ENCODE data around the gene SNX12.

Gene SNX12

DNA sequence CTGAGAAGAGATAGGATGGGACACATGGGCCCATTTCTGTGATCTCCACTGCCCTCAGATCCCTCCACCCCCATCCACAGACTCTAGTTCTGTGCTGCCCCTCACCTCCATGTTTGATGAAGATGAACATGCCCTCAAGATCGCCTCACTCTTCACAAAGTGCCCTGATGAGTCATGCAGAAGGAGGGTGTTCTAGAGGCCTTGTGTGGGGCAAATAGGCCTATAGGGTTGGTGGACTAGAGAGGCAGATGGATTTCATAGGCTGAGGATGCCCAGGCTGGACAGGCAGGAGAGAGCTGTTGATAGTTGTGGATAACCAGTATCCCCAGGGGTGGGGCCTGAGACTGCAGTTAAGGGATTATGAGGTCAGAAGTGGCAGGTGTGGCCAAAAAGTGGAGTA is 38.3 kb upstream of the SNX12 start, which contains the start of gene CXorf65:
Gene CXorf65 (minus strand): TSS at position 314 of the 400 bp plus-strand sequence. CDS start 184 bp downstream, at position 130.
- TF ChIP-seq CTCF (IDR thresholded peaks at IDR 0.05) (no peak), ZFX (IDR thresholded peaks at IDR 0.05; ENCODE audit: borderline replicate concordance) (no peak)
- no peak within 1 kb of the TSS for H3K27ac ChIP-seq

DNA sequence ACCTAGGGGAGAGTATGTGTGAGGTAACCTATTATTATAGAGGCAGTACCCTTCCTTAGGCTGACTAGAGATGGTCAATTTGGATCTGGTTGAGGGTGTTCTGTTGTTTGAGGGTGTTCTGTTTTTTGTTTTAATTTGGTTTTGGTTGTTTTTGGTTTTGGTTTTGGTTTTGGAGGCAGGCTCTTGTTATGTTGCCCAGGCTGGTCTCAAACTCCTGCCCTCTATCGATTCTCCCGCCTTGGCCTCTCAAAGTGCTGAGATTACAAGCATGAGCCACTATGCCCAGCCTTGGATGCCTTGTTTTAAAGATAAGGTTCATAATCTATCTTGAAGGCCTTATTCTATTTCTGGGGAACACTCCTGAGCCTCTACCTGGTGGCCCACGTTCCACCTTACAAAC is 37.5 kb upstream of the SNX12 start:
- no peak for TF ChIP-seq ZFX (IDR thresholded peaks at IDR 0.05; ENCODE audit: borderline replicate concordance)
- no peak overlapping the region for H3K27ac ChIP-seq

GRCh38 chrX:71103110-71103983 is 35.2 kb upstream of the SNX12 start:
- no peak overlapping the region for H3K27ac ChIP-seq
- TF ChIP-seq CTCF (IDR thresholded peaks at IDR 0.05): no peak
- TF ChIP-seq ZFX (IDR thresholded peaks at IDR 0.05; ENCODE audit: borderline replicate concordance): no peak

DNA sequence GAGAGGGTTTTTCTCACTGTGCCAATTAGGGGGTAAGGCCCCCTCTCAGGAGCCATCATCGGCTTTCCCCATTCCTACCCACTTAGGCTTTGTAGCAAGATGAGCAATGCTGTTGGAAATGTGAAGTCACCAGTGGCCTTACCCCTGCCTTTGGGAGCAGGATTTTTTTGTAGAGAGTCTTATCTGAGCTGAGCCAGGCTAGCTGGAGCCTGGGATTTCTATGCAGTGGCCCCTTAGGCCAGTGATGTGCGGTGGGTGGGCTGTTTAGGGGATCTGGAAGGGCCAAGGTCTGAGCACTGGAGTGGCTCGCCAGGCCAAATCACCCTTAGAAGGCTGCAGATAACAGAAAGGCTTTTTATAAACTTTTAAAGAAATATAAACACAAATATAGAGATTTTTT is 34.2 kb upstream of the SNX12 start:
- H3K27ac ChIP-seq: no peak overlapping the region
- TF ChIP-seq CTCF (IDR thresholded peaks at IDR 0.05): no peak
- TF ChIP-seq ZFX (IDR thresholded peaks at IDR 0.05; ENCODE audit: borderline replicate concordance): no peak

DNA sequence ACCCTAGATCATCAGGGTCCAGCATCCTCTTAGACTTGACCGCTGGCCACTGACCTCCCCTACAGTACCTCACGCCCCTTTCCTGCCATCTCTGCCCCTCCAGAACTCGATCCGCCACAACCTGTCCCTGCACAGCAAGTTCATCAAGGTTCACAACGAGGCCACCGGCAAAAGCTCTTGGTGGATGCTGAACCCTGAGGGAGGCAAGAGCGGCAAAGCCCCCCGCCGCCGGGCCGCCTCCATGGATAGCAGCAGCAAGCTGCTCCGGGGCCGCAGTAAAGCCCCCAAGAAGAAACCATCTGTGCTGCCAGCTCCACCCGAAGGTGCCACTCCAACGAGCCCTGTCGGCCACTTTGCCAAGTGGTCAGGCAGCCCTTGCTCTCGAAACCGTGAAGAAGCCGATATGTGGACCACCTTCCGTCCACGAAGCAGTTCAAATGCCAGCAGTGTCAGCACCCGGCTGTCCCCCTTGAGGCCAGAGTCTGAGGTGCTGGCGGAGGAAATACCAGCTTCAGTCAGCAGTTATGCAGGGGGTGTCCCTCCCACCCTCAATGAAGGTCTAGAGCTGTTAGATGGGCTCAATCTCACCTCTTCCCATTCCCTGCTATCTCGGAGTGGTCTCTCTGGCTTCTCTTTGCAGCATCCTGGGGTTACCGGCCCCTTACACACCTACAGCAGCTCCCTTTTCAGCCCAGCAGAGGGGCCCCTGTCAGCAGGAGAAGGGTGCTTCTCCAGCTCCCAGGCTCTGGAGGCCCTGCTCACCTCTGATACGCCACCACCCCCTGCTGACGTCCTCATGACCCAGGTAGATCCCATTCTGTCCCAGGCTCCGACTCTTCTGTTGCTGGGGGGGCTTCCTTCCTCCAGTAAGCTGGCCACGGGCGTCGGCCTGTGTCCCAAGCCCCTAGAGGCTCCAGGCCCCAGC is 32.7 kb upstream of the SNX12 start:
- no peak overlapping the region for H3K27ac ChIP-seq
- no peak for TF ChIP-seq CTCF (IDR thresholded peaks at IDR 0.05)

GRCh38 chrX:71099736-71100135 is 31.6 kb upstream of the SNX12 start:
- no peak overlapping the region for H3K27ac ChIP-seq
- TF ChIP-seq ZFX (IDR thresholded peaks at IDR 0.05; ENCODE audit: borderline replicate concordance) (no peak), CTCF (IDR thresholded peaks at IDR 0.05) (no peak)

GRCh38 chrX:71098951-71099506 is 30.9 kb upstream of the SNX12 start:
- TF ChIP-seq CTCF (IDR thresholded peaks at IDR 0.05) (no peak), ZFX (IDR thresholded peaks at IDR 0.05; ENCODE audit: borderline replicate concordance) (no peak)
- H3K27ac ChIP-seq: no peak overlapping the region

Measured in 22Rv1 (cell line).